Measurements from ENCODE around the gene OR4A5.
"Not testable (repeated sequence)": the region's sequence is repeated elsewhere in the genome, so short reads cannot be mapped to it uniquely, and the experiment has no call there.

The OR4A5 gene, protein sequence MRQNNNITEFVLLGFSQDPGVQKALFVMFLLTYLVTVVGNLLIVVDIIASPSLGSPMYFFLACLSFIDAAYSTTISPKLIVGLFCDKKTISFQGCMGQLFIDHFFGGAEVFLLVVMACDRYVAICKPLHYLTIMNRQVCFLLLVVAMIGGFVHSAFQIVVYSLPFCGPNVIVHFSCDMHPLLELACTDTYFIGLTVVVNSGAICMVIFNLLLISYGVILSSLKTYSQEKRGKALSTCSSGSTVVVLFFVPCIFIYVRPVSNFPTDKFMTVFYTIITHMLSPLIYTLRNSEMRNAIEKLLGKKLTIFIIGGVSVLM

GRCh38 chr11:54706532-54706931 is at the start of gene OR4A5:
Gene OR4A5, plus strand, starts transcription at chr11:54706832. Its CDS starts 53 bp downstream, at chr11:54706885.
- not testable (repeated sequence) for DNase-seq (ENCODE audit: low read depth)

DNA sequence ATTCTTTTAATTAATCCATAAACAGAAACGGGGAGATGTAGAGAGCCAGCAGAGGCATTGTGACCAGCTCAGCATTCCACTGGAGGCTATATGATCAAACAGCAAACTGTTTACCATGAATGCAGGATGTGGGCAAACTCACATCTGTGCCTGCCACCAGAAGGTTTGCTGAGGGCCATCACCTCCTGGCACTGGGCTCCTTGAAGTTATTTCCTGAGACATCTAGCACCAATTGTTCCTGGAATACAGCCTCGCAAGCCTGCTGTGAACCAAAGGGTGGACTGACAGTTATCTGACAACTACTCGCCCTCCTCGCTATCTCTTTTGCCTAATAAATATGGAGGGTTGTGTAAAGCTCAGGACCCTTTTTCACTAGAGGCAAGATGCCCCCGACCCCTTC is 13.5 kb downstream of the OR4A5 start:
- DNase-seq (ENCODE audit: low read depth) = not testable (repeated sequence)

Measured in stromal cell of bone marrow (primary cell).